ENCODE data around the gene ASPG. TPM values are rescaled to one million over a fixed set of nuclear protein-coding genes. Genes with fewer than 3 reads are reported as not detected.

ASPG gene
- total RNA-seq, 1 experiment from 2014 or later = 3.4 TPM

DNA sequence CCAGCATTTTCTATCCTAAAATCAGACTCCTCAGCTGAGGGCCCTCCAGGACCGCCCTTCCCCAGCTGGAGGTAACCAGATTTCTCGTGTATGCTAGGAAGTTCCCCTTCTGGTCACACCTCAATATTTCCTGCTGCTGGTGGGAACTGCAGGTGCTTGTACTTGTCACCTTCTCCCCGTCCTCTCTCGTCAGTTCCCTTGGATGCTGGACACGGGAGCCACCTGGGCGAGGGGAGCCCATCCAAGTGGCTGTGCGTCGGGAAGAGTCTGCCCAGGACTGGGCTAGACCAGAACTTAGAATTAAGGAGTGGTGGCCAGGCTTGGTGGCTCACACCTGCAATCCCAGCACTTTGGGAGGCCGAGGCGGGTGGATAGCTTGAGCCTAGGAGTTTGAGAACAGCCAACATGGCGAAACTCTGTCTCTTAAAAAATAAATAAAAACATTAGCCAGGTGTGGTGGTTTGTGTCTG, 29.7 kb downstream of the ASPG start:
- DNase-seq (ENCODE audit: low spot score) (no peak), ATAC-seq (no peak)
- ChIA-PET POLR2A (no interaction called here), CTCF (interaction anchor here (0.6 to 3.2 kb wide), 4 partner anchors 18 to 37 kb away, joined by 3 to 13 read pairs (median 6); no protein-coding TSS in a partner anchor)
- no peak overlapping the region for H3K27ac Mint-ChIP-seq
- H3K36me3 Mint-ChIP-seq = no peaks in the 10 kb centered on the region
- no peak overlapping the region for H3K4me3 Mint-ChIP-seq
- H3K4me1 Mint-ChIP-seq = no peaks in the 10 kb centered on the region
- no peaks in the 10 kb centered on the region for H3K9me3 Mint-ChIP-seq
- no peak for TF ChIP-seq NFATC4 (CRISPR knock-in tag; IDR thresholded peaks at IDR 0.05)
- no peak for TF ChIP-seq KAT7 (CRISPR knock-in tag; IDR thresholded peaks at IDR 0.05; ENCODE audit: borderline replicate concordance)
- TF ChIP-seq, protein P1, sequence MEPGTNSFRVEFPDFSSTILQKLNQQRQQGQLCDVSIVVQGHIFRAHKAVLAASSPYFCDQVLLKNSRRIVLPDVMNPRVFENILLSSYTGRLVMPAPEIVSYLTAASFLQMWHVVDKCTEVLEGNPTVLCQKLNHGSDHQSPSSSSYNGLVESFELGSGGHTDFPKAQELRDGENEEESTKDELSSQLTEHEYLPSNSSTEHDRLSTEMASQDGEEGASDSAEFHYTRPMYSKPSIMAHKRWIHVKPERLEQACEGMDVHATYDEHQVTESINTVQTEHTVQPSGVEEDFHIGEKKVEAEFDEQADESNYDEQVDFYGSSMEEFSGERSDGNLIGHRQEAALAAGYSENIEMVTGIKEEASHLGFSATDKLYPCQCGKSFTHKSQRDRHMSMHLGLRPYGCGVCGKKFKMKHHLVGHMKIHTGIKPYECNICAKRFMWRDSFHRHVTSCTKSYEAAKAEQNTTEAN (CRISPR knock-in tag; IDR thresholded peaks at IDR 0.05) = no peak
- TF ChIP-seq FOXK1 (CRISPR knock-in tag; IDR thresholded peaks at IDR 0.05) = no peak
- TF ChIP-seq, protein P2, sequence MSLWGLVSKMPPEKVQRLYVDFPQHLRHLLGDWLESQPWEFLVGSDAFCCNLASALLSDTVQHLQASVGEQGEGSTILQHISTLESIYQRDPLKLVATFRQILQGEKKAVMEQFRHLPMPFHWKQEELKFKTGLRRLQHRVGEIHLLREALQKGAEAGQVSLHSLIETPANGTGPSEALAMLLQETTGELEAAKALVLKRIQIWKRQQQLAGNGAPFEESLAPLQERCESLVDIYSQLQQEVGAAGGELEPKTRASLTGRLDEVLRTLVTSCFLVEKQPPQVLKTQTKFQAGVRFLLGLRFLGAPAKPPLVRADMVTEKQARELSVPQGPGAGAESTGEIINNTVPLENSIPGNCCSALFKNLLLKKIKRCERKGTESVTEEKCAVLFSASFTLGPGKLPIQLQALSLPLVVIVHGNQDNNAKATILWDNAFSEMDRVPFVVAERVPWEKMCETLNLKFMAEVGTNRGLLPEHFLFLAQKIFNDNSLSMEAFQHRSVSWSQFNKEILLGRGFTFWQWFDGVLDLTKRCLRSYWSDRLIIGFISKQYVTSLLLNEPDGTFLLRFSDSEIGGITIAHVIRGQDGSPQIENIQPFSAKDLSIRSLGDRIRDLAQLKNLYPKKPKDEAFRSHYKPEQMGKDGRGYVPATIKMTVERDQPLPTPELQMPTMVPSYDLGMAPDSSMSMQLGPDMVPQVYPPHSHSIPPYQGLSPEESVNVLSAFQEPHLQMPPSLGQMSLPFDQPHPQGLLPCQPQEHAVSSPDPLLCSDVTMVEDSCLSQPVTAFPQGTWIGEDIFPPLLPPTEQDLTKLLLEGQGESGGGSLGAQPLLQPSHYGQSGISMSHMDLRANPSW (CRISPR knock-in tag; conservative IDR thresholded peaks at IDR 0.05; ENCODE audit: low read depth) = no peak
- TF ChIP-seq, protein P3, sequence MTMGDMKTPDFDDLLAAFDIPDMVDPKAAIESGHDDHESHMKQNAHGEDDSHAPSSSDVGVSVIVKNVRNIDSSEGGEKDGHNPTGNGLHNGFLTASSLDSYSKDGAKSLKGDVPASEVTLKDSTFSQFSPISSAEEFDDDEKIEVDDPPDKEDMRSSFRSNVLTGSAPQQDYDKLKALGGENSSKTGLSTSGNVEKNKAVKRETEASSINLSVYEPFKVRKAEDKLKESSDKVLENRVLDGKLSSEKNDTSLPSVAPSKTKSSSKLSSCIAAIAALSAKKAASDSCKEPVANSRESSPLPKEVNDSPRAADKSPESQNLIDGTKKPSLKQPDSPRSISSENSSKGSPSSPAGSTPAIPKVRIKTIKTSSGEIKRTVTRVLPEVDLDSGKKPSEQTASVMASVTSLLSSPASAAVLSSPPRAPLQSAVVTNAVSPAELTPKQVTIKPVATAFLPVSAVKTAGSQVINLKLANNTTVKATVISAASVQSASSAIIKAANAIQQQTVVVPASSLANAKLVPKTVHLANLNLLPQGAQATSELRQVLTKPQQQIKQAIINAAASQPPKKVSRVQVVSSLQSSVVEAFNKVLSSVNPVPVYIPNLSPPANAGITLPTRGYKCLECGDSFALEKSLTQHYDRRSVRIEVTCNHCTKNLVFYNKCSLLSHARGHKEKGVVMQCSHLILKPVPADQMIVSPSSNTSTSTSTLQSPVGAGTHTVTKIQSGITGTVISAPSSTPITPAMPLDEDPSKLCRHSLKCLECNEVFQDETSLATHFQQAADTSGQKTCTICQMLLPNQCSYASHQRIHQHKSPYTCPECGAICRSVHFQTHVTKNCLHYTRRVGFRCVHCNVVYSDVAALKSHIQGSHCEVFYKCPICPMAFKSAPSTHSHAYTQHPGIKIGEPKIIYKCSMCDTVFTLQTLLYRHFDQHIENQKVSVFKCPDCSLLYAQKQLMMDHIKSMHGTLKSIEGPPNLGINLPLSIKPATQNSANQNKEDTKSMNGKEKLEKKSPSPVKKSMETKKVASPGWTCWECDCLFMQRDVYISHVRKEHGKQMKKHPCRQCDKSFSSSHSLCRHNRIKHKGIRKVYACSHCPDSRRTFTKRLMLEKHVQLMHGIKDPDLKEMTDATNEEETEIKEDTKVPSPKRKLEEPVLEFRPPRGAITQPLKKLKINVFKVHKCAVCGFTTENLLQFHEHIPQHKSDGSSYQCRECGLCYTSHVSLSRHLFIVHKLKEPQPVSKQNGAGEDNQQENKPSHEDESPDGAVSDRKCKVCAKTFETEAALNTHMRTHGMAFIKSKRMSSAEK (CRISPR knock-in tag; IDR thresholded peaks at IDR 0.05; ENCODE audit: borderline replicate concordance) = no peak
- TF ChIP-seq, protein P4, sequence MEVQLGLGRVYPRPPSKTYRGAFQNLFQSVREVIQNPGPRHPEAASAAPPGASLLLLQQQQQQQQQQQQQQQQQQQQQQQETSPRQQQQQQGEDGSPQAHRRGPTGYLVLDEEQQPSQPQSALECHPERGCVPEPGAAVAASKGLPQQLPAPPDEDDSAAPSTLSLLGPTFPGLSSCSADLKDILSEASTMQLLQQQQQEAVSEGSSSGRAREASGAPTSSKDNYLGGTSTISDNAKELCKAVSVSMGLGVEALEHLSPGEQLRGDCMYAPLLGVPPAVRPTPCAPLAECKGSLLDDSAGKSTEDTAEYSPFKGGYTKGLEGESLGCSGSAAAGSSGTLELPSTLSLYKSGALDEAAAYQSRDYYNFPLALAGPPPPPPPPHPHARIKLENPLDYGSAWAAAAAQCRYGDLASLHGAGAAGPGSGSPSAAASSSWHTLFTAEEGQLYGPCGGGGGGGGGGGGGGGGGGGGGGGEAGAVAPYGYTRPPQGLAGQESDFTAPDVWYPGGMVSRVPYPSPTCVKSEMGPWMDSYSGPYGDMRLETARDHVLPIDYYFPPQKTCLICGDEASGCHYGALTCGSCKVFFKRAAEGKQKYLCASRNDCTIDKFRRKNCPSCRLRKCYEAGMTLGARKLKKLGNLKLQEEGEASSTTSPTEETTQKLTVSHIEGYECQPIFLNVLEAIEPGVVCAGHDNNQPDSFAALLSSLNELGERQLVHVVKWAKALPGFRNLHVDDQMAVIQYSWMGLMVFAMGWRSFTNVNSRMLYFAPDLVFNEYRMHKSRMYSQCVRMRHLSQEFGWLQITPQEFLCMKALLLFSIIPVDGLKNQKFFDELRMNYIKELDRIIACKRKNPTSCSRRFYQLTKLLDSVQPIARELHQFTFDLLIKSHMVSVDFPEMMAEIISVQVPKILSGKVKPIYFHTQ (CRISPR knock-in tag; IDR thresholded peaks at IDR 0.05) = no peak
- no peak for TF ChIP-seq RELA (CRISPR knock-in tag; IDR thresholded peaks at IDR 0.05; ENCODE audit: borderline replicate concordance)
- TF ChIP-seq OVOL2 (CRISPR knock-in tag; IDR thresholded peaks at IDR 0.05; ENCODE audit: borderline replicate concordance) = no peak
- no peak for TF ChIP-seq TP53 (CRISPR knock-in tag; IDR thresholded peaks at IDR 0.05)
- TF ChIP-seq GRHL2 (CRISPR knock-in tag; IDR thresholded peaks at IDR 0.05; ENCODE audit: insufficient replicate concordance, severe bottlenecking) = no peak
- TF ChIP-seq, protein P5, sequence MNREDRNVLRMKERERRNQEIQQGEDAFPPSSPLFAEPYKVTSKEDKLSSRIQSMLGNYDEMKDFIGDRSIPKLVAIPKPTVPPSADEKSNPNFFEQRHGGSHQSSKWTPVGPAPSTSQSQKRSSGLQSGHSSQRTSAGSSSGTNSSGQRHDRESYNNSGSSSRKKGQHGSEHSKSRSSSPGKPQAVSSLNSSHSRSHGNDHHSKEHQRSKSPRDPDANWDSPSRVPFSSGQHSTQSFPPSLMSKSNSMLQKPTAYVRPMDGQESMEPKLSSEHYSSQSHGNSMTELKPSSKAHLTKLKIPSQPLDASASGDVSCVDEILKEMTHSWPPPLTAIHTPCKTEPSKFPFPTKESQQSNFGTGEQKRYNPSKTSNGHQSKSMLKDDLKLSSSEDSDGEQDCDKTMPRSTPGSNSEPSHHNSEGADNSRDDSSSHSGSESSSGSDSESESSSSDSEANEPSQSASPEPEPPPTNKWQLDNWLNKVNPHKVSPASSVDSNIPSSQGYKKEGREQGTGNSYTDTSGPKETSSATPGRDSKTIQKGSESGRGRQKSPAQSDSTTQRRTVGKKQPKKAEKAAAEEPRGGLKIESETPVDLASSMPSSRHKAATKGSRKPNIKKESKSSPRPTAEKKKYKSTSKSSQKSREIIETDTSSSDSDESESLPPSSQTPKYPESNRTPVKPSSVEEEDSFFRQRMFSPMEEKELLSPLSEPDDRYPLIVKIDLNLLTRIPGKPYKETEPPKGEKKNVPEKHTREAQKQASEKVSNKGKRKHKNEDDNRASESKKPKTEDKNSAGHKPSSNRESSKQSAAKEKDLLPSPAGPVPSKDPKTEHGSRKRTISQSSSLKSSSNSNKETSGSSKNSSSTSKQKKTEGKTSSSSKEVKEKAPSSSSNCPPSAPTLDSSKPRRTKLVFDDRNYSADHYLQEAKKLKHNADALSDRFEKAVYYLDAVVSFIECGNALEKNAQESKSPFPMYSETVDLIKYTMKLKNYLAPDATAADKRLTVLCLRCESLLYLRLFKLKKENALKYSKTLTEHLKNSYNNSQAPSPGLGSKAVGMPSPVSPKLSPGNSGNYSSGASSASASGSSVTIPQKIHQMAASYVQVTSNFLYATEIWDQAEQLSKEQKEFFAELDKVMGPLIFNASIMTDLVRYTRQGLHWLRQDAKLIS (CRISPR knock-in tag; IDR thresholded peaks at IDR 0.05; ENCODE audit: borderline replicate concordance) = no peak
- TF ChIP-seq ELF4 (CRISPR knock-in tag; IDR thresholded peaks at IDR 0.05; ENCODE audit: low read depth) = no peak
- TF ChIP-seq ZNF671 (CRISPR knock-in tag; IDR thresholded peaks at IDR 0.05) = no peak
- TF ChIP-seq, protein P6, sequence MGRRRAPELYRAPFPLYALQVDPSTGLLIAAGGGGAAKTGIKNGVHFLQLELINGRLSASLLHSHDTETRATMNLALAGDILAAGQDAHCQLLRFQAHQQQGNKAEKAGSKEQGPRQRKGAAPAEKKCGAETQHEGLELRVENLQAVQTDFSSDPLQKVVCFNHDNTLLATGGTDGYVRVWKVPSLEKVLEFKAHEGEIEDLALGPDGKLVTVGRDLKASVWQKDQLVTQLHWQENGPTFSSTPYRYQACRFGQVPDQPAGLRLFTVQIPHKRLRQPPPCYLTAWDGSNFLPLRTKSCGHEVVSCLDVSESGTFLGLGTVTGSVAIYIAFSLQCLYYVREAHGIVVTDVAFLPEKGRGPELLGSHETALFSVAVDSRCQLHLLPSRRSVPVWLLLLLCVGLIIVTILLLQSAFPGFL (CRISPR knock-in tag; IDR thresholded peaks at IDR 0.05; ENCODE audit: borderline replicate concordance) = no peak
- no peak for TF ChIP-seq SMAD3 (CRISPR knock-in tag; IDR thresholded peaks at IDR 0.05; ENCODE audit: borderline replicate concordance)
- peaks cover 26% of the 10 kb centered on the region for H3K27me3 Mint-ChIP-seq (ENCODE audit: low read depth)
